ENCODE measurements around the gene ADGRB2. TPM values are rescaled to one million over a fixed set of nuclear protein-coding genes. Genes with fewer than 3 reads are reported as not detected.

The ADGRB2 gene
- total RNA-seq, 1 experiment from 2014 or later = 15.6 TPM

- no peak overlapping the region for H3K4me3 ChIP-seq
- no peak overlapping the region for H3K27ac ChIP-seq
- H3K79me2 ChIP-seq (ENCODE audit: low read depth) = 0 out of 2 replicates have a peak, but pooled peaks cover 2% of the 10 kb centered on the region
- H3K9me2 ChIP-seq (ENCODE audit: insufficient read depth) = no peaks in the 10 kb centered on the region
- H4K20me1 ChIP-seq (ENCODE audit: insufficient read depth) = no peaks in the 10 kb centered on the region
- no peak overlapping the region for H3K4me2 ChIP-seq
- H3K36me3 ChIP-seq (ENCODE audit: low read depth) = no peaks in the 10 kb centered on the region
- H3K4me1 ChIP-seq (replicated peaks; ENCODE audit: insufficient read depth) = peaks cover 12% of the 10 kb centered on the region
- CTCF ChIA-PET = interaction anchor here (0.6 kb wide), 1 partner anchor 604 kb away, joined by 6 read pairs; no protein-coding TSS in a partner anchor
- H3K27me3 ChIP-seq (ENCODE audit: insufficient read depth, low read depth) = no peaks in the 10 kb centered on the region
- H3K9me3 ChIP-seq (ENCODE audit: insufficient read depth, low read depth) = no peaks in the 10 kb centered on the region
- TF ChIP-seq CTCF (conservative IDR thresholded peaks at IDR 0.05) = no peak
- TF ChIP-seq EZH2 (IDR thresholded peaks at IDR 0.05; ENCODE audit: low read depth) = no peak
- H3F3A ChIP-seq (ENCODE audit: insufficient read depth, low read depth) = peaks cover 29% of the 10 kb centered on the region
- no TSS peak for BruUV-seq (replicated peaks)
- DNase-seq = no peak
- POLR2A ChIA-PET (ENCODE audit: unreplicated experiment) = interaction anchor here (0.7 kb wide), 1 partner anchor 197 kb away, joined by 3 read pairs; no protein-coding TSS in a partner anchor
- intact Hi-C loops (cut with micrococcal nuclease; ENCODE audit: unreplicated experiment) = no loop called here
- no peak overlapping the region for H2AFZ ChIP-seq
Measured at GRCh38 chr1:31804098-31804497, 40.0 kb upstream of the ADGRB2 start.

- no peak overlapping the region for H3K4me2 ChIP-seq
- DNase-seq = no peak
- H3K4me3 ChIP-seq = no peak overlapping the region
- H3K4me1 ChIP-seq (replicated peaks; ENCODE audit: insufficient read depth) = peaks cover 16% of the 10 kb centered on the region
- BruUV-seq (replicated peaks) = no TSS peak
- H3K9me2 ChIP-seq (ENCODE audit: insufficient read depth) = no peaks in the 10 kb centered on the region
- ChIA-PET CTCF (no interaction called here), POLR2A (ENCODE audit: unreplicated experiment) (interaction anchor here (0.7 kb wide), 1 partner anchor 198 kb away, joined by 3 read pairs; no protein-coding TSS in a partner anchor)
- TF ChIP-seq EZH2 (IDR thresholded peaks at IDR 0.05; ENCODE audit: low read depth) = no peak
- no peak for TF ChIP-seq CTCF (conservative IDR thresholded peaks at IDR 0.05)
- H3K27me3 ChIP-seq (ENCODE audit: insufficient read depth, low read depth) = no peaks in the 10 kb centered on the region
- H3K79me2 ChIP-seq (ENCODE audit: low read depth) = 0 out of 2 replicates have a peak, but pooled peaks cover 4% of the 10 kb centered on the region
- no peaks in the 10 kb centered on the region for H3K36me3 ChIP-seq (ENCODE audit: low read depth)
- H2AFZ ChIP-seq = no peak overlapping the region
- intact Hi-C loops (cut with micrococcal nuclease; ENCODE audit: unreplicated experiment) = no loop called here
- H4K20me1 ChIP-seq (ENCODE audit: insufficient read depth) = no peaks in the 10 kb centered on the region
- H3K9me3 ChIP-seq (ENCODE audit: insufficient read depth, low read depth) = no peaks in the 10 kb centered on the region
- H3K27ac ChIP-seq = no peak overlapping the region
- H3F3A ChIP-seq (ENCODE audit: insufficient read depth, low read depth) = peaks cover 33% of the 10 kb centered on the region
Measured at GRCh38 chr1:31803610-31804009, 39.5 kb upstream of the ADGRB2 start.

GRCh38 chr1:31802190-31803150 lies 38.3 kb upstream of the ADGRB2 start:
- BruUV-seq (replicated peaks) = no TSS peak
- Histone ChIP-seq H3K9me3 (ENCODE audit: insufficient read depth, low read depth) (no peaks in the 10 kb centered on the region), H3K27ac (no peak overlapping the region), H3K36me3 (ENCODE audit: low read depth) (no peaks in the 10 kb centered on the region), H3K27me3 (ENCODE audit: insufficient read depth, low read depth) (no peaks in the 10 kb centered on the region), H3K4me3 (no peak overlapping the region), H3K4me2 (no peak overlapping the region), H4K20me1 (ENCODE audit: insufficient read depth) (no peaks in the 10 kb centered on the region), H2AFZ (no peak overlapping the region), H3K79me2 (ENCODE audit: low read depth) (peaks cover 15% of the 10 kb centered on the region), H3K4me1 (replicated peaks; ENCODE audit: insufficient read depth) (peaks cover 23% of the 10 kb centered on the region), H3F3A (ENCODE audit: insufficient read depth, low read depth) (peaks cover 24% of the 10 kb centered on the region), H3K9me2 (ENCODE audit: insufficient read depth) (no peaks in the 10 kb centered on the region)
- no peak for DNase-seq
- CTCF ChIA-PET = no interaction called here
- POLR2A ChIA-PET (ENCODE audit: unreplicated experiment) = no interaction called here
- TF ChIP-seq EZH2 (IDR thresholded peaks at IDR 0.05; ENCODE audit: low read depth) (no peak), CTCF (conservative IDR thresholded peaks at IDR 0.05) (no peak)
- intact Hi-C loops (cut with micrococcal nuclease; ENCODE audit: unreplicated experiment) = no loop called here
